ENCODE measurements around the gene AMBN. TPM values are rescaled to one million over a fixed set of nuclear protein-coding genes. Genes with fewer than 3 reads are reported as not detected.

Gene AMBN
- not detected for polyA plus RNA-seq (2012; ENCODE audit: missing spikeins)

- TF ChIP-seq POLR2A (IDR thresholded peaks at IDR 0.05; ENCODE audit: low read depth, low read length) (no peak), POLR2AphosphoS5 (IDR thresholded peaks at IDR 0.05; ENCODE audit: low read depth, low read length) (no peak), TAF1 (IDR thresholded peaks at IDR 0.05; ENCODE audit: borderline replicate concordance, low read depth, low read length) (no peak)
- FAIRE-seq (no peak), DNase-seq (ENCODE audit: insufficient read length) (no peak)
Observed at GRCh38 chr4:70591955-70592582, at the start of gene AMBN. AMBN (plus strand) TSS chr4:70592256; CDS start chr4:70592359, 103 bp downstream.

- DNase-seq (ENCODE audit: insufficient read length) (no peak), FAIRE-seq (peak; percentile 21)
- TF ChIP-seq TAF1 (IDR thresholded peaks at IDR 0.05; ENCODE audit: borderline replicate concordance, low read depth, low read length) (no peak), POLR2AphosphoS5 (IDR thresholded peaks at IDR 0.05; ENCODE audit: low read depth, low read length) (no peak)
Observed at GRCh38 chr4:70544279-70544868, 47.7 kb upstream of the AMBN start.

GRCh38 chr4:70556856-70557255 lies 35.2 kb upstream of the AMBN start:
- DNase-seq (ENCODE audit: insufficient read length) (no peak), FAIRE-seq (no peak)
- no peak for TF ChIP-seq POLR2AphosphoS5 (IDR thresholded peaks at IDR 0.05; ENCODE audit: low read depth, low read length)
- TF ChIP-seq TAF1 (IDR thresholded peaks at IDR 0.05; ENCODE audit: borderline replicate concordance, low read depth, low read length): no peak
- no peak for TF ChIP-seq POLR2A (IDR thresholded peaks at IDR 0.05; ENCODE audit: low read depth, low read length)

GRCh38 chr4:70559211-70559830 lies 32.7 kb upstream of the AMBN start:
- TF ChIP-seq POLR2AphosphoS5 (IDR thresholded peaks at IDR 0.05; ENCODE audit: low read depth, low read length) (no peak), TAF1 (IDR thresholded peaks at IDR 0.05; ENCODE audit: borderline replicate concordance, low read depth, low read length) (no peak), POLR2A (IDR thresholded peaks at IDR 0.05; ENCODE audit: low read depth, low read length) (no peak)
- FAIRE-seq: peak; percentile 91
- DNase-seq (ENCODE audit: insufficient read length): peak; percentile 20

GRCh38 chr4:70559924-70560323 lies 32.1 kb upstream of the AMBN start:
- FAIRE-seq (no peak), DNase-seq (ENCODE audit: insufficient read length) (no peak)
- TF ChIP-seq POLR2AphosphoS5 (IDR thresholded peaks at IDR 0.05; ENCODE audit: low read depth, low read length) (no peak), TAF1 (IDR thresholded peaks at IDR 0.05; ENCODE audit: borderline replicate concordance, low read depth, low read length) (no peak), POLR2A (IDR thresholded peaks at IDR 0.05; ENCODE audit: low read depth, low read length) (no peak)

GRCh38 chr4:70564033-70564432 lies 28.0 kb upstream of the AMBN start:
- DNase-seq (ENCODE audit: insufficient read length): no peak
- TF ChIP-seq TAF1 (IDR thresholded peaks at IDR 0.05; ENCODE audit: borderline replicate concordance, low read depth, low read length) (no peak), POLR2A (IDR thresholded peaks at IDR 0.05; ENCODE audit: low read depth, low read length) (no peak), POLR2AphosphoS5 (IDR thresholded peaks at IDR 0.05; ENCODE audit: low read depth, low read length) (no peak)
- FAIRE-seq: no peak

GRCh38 chr4:70570796-70571195 lies 21.3 kb upstream of the AMBN start:
- no peak for DNase-seq (ENCODE audit: insufficient read length)
- TF ChIP-seq POLR2A (IDR thresholded peaks at IDR 0.05; ENCODE audit: low read depth, low read length) (no peak), POLR2AphosphoS5 (IDR thresholded peaks at IDR 0.05; ENCODE audit: low read depth, low read length) (no peak), TAF1 (IDR thresholded peaks at IDR 0.05; ENCODE audit: borderline replicate concordance, low read depth, low read length) (no peak)
- no peak for FAIRE-seq

- no peak for TF ChIP-seq POLR2AphosphoS5 (IDR thresholded peaks at IDR 0.05; ENCODE audit: low read depth, low read length)
- no peak for TF ChIP-seq TAF1 (IDR thresholded peaks at IDR 0.05; ENCODE audit: borderline replicate concordance, low read depth, low read length)
- TF ChIP-seq POLR2A (IDR thresholded peaks at IDR 0.05; ENCODE audit: low read depth, low read length): no peak
- no peak for DNase-seq (ENCODE audit: insufficient read length)
- FAIRE-seq: no peak
Observed at GRCh38 chr4:70571772-70572171, 20.3 kb upstream of the AMBN start.

- TF ChIP-seq POLR2A (IDR thresholded peaks at IDR 0.05; ENCODE audit: low read depth, low read length): no peak
- no peak for TF ChIP-seq TAF1 (IDR thresholded peaks at IDR 0.05; ENCODE audit: borderline replicate concordance, low read depth, low read length)
- no peak for TF ChIP-seq POLR2AphosphoS5 (IDR thresholded peaks at IDR 0.05; ENCODE audit: low read depth, low read length)
- FAIRE-seq (no peak), DNase-seq (ENCODE audit: insufficient read length) (no peak)
Observed at GRCh38 chr4:70575964-70576363, 16.1 kb upstream of the AMBN start.

- no peak for TF ChIP-seq POLR2AphosphoS5 (IDR thresholded peaks at IDR 0.05; ENCODE audit: low read depth, low read length)
- TF ChIP-seq TAF1 (IDR thresholded peaks at IDR 0.05; ENCODE audit: borderline replicate concordance, low read depth, low read length): no peak
- DNase-seq (ENCODE audit: insufficient read length): no peak
- FAIRE-seq: no peak
Observed at GRCh38 chr4:70577220-70577927, 14.7 kb upstream of the AMBN start.

- FAIRE-seq: no peak
- TF ChIP-seq POLR2A (IDR thresholded peaks at IDR 0.05; ENCODE audit: low read depth, low read length) (no peak), TAF1 (IDR thresholded peaks at IDR 0.05; ENCODE audit: borderline replicate concordance, low read depth, low read length) (no peak), POLR2AphosphoS5 (IDR thresholded peaks at IDR 0.05; ENCODE audit: low read depth, low read length) (no peak)
- DNase-seq (ENCODE audit: insufficient read length): no peak
Observed at GRCh38 chr4:70581980-70582379, 10.1 kb upstream of the AMBN start.

All from GM12892 (cell line).